Endodermal cell (in vitro differentiated cells): ENCODE data around the gene WDR38. TPM values are rescaled to one million over a fixed set of nuclear protein-coding genes. Genes with fewer than 3 reads are reported as not detected.

Experiments used
- DNase-seq: peaks from one replicate; pipeline ENCODE4 v3.0.0-alpha.2; 2017
- H3K27ac ChIP-seq: 2 replicates; pipeline ENCODE4 v1.5.1; 2013; ENCODE audit warnings: mild to moderate bottlenecking, low read depth, low read length, moderate library complexity
- H3K27me3 ChIP-seq: 2 replicates; pipeline ENCODE4 v1.6.1; 2013; ENCODE audit warnings: mild to moderate bottlenecking, low read length, moderate library complexity; ENCODE audit not compliant: insufficient read depth, control insufficient read depth, poor library complexity, severe bottlenecking
- H3K36me3 ChIP-seq: 2 replicates; pipeline ENCODE4 v1.7.0; 2013; ENCODE audit warnings: mild to moderate bottlenecking, low read length, moderate library complexity; ENCODE audit not compliant: control insufficient read depth, insufficient read depth
- H3K4me1 ChIP-seq: one replicate; pipeline ENCODE4 v1.7.0; 2013; ENCODE audit warnings: low read length; ENCODE audit not compliant: control insufficient read depth, insufficient read depth
- H3K4me3 ChIP-seq: 2 replicates; pipeline ENCODE4 v1.5.1; 2013; ENCODE audit warnings: mild to moderate bottlenecking, low read length, moderate library complexity
- H3K9ac ChIP-seq: 2 replicates; pipeline ENCODE4 v1.6.1; 2013; ENCODE audit warnings: mild to moderate bottlenecking, low read length, moderate library complexity; ENCODE audit not compliant: poor library complexity, severe bottlenecking; ENCODE audit errors: extremely low read depth
- H3K9me3 ChIP-seq: 2 replicates; pipeline ENCODE4 v1.6.1; 2013; ENCODE audit warnings: mild to moderate bottlenecking, low read length, moderate library complexity; ENCODE audit not compliant: control insufficient read depth
- H3K27ac Mint-ChIP-seq: 2 replicates; pipeline ENCODE4 v1.8.0; 2020; ENCODE audit warnings: mixed read lengths
- H3K27me3 Mint-ChIP-seq: 2 replicates; pipeline ENCODE4 v1.8.0; 2021; ENCODE audit warnings: mild to moderate bottlenecking, mixed read lengths; ENCODE audit not compliant: insufficient read depth
- H3K36me3 Mint-ChIP-seq: 2 replicates; pipeline ENCODE4 v1.8.0; 2020; ENCODE audit warnings: low read depth, mixed read lengths
- H3K4me1 Mint-ChIP-seq: 2 replicates; pipeline ENCODE4 v1.8.0; 2020; ENCODE audit warnings: mixed read lengths
- H3K4me3 Mint-ChIP-seq: 2 replicates; pipeline ENCODE4 v1.8.0; 2020; ENCODE audit warnings: mild to moderate bottlenecking, moderate library complexity, mixed read lengths
- H3K9me3 Mint-ChIP-seq: 2 replicates; pipeline ENCODE4 v1.8.0; 2020; ENCODE audit warnings: mild to moderate bottlenecking, mixed read lengths
- WGBS, 2 experiments: methylation state at CpG; one replicate each; pipeline versions ENCODE4 v1.1.5 to v1.1.7; 2013; ENCODE audit warnings: missing lambda C conversion rate in 2 of 2, mixed read lengths in 1 of 2; ENCODE audit not compliant: insufficient coverage in 1 of 2, insufficient read length in 1 of 2; 5-methylcytosine and 5-hydroxymethylcytosine counted together
- total RNA-seq, 2 donors: library from RNA; stranded (reverse); fragmentation: NEBNext Ultra II Directional in 1 of 2; extraction: Animal tissue kit (Norgen Biotek cat#: 25700) in 1 of 2; gene quantifications; 2 replicates in 1 of 2; 3 replicates in 1 of 2; pipeline ENCODE4 v1.2.1, GENCODE V29; 2021
- TF ChIP-seq, protein P1 (sequence below): fragments of 200-600 bp; sonication (generic); conservative IDR thresholded peaks from 2 replicates; pipeline ENCODE4 v1.5.0; 2021; ENCODE audit warnings: antibody characterized with exemption, mild to moderate bottlenecking

The WDR38 gene
- total RNA-seq, 2 donors from 2014 or later = not detected

DNA sequence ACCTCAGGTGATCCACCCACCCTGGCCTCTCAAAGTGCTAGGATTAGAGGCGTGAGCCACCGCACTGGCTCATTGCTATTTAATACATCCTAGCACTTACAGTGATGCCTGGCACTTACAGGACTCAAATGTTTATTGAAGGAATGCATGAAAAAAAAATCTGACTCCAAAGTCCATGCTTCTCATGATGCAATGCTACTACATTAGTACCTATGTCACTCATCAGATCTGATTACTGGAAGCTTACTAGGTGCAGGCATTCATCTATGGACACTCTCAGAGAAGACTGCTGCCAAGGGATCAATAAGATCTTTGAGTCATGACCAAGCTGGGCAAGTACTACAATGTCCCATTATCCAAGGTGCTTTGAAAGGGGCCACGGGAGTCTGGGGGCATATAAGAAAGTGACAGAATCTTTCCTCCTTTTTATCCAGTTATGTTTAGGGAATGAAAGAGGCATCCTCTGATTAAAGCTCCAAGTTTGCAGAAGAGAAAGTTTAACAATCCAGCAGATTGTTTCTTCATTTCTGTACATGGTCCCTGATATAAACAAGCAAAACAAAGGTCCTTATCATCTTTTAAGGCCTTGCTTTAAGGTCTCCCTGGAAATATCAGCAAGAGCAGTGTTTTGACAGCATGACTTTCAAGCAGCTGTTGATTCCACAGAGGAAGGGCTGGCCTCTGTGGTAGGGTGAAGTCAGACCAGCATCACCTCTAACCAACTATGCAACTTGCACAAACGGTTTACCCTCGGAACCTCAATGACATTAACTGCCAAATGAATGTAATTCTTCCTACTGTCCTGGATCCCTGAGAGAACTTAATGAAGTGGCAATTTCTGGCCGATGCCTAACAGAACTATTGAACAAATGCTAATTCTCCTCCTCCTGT lies 44.6 kb downstream of the WDR38 start:
- Histone ChIP-seq H3K27me3 (no peaks in the 10 kb centered on the region), H3K27ac (no peak overlapping the region), H3K9me3 (no peaks in the 10 kb centered on the region), H3K9ac (no peak overlapping the region), H3K4me3 (no peak overlapping the region), H3K36me3 (peaks cover 9% of the 10 kb centered on the region), H3K4me1 (no peaks in the 10 kb centered on the region)
- H3K9me3 Mint-ChIP-seq = no peaks in the 10 kb centered on the region
- no peak overlapping the region for H3K4me3 Mint-ChIP-seq
- TF ChIP-seq, protein P1, sequence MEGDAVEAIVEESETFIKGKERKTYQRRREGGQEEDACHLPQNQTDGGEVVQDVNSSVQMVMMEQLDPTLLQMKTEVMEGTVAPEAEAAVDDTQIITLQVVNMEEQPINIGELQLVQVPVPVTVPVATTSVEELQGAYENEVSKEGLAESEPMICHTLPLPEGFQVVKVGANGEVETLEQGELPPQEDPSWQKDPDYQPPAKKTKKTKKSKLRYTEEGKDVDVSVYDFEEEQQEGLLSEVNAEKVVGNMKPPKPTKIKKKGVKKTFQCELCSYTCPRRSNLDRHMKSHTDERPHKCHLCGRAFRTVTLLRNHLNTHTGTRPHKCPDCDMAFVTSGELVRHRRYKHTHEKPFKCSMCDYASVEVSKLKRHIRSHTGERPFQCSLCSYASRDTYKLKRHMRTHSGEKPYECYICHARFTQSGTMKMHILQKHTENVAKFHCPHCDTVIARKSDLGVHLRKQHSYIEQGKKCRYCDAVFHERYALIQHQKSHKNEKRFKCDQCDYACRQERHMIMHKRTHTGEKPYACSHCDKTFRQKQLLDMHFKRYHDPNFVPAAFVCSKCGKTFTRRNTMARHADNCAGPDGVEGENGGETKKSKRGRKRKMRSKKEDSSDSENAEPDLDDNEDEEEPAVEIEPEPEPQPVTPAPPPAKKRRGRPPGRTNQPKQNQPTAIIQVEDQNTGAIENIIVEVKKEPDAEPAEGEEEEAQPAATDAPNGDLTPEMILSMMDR = no peak
- H3K27ac Mint-ChIP-seq = no peak overlapping the region
- H3K27me3 Mint-ChIP-seq = no peaks in the 10 kb centered on the region
- H3K36me3 Mint-ChIP-seq = peaks cover 31% of the 10 kb centered on the region
- DNase-seq = no peak
- WGBS, 2 experiments = 90 to 94% methylated on average over 6 of the region's 6 CpGs
- H3K4me1 Mint-ChIP-seq = no peaks in the 10 kb centered on the region

DNA sequence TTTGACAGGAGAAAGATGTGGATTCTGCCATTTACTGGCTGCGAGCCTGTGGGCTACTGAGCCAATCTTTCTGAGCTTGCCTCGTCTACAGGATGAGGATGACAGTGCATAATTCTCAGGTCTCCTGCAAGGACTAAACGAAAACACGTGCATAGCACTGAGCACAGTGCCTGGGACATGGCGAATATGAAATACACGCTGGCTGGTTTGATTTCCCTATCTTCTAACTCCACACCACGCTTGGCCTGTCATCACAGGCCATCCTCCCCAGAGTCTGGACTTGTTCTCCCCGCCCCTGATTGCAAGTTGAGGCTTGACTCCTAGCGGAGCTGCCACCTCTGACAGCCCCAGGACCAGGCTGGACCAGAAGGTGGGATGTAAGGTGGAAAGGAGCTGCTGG lies 46.6 kb downstream of the WDR38 start:
- Histone ChIP-seq H3K9me3 (no peaks in the 10 kb centered on the region), H3K27ac (no peak overlapping the region), H3K36me3 (peaks cover 5% of the 10 kb centered on the region), H3K9ac (no peak overlapping the region), H3K27me3 (no peaks in the 10 kb centered on the region), H3K4me1 (no peaks in the 10 kb centered on the region), H3K4me3 (no peak overlapping the region)
- TF ChIP-seq, protein P1 = no peak
- Mint-ChIP-seq H3K9me3 (no peaks in the 10 kb centered on the region), H3K4me3 (no peak overlapping the region), H3K27me3 (no peaks in the 10 kb centered on the region), H3K4me1 (no peaks in the 10 kb centered on the region), H3K27ac (peak overlapping the region; percentile 33), H3K36me3 (peaks cover 36% of the 10 kb centered on the region)
- WGBS, 2 experiments = 94 to 97% methylated on average over 7 to 9 of the region's 9 CpGs
- DNase-seq = no peak

DNA sequence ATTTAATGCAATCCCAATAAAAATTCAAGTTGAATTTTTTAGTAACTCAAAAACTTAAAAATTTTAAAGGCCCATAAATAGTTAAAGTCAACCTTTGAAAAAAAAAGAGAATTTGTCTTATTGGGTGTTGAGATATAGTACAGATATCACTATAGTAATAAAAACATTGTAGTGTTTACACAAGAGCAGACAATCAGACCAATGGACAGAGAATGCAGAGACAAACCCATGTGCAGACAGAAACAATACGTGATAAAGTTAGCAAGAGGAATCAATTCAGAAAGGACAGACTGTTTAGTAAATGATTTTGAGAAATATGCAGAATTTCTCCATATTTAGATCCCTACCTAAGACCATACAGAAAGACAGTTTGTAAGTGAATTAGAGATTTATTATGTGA lies 53.7 kb downstream of the WDR38 start:
- TF ChIP-seq, protein P1 = no peak
- Histone ChIP-seq H3K27ac (no peak overlapping the region), H3K9ac (no peak overlapping the region), H3K4me1 (no peaks in the 10 kb centered on the region), H3K27me3 (no peaks in the 10 kb centered on the region), H3K36me3 (no peaks in the 10 kb centered on the region), H3K4me3 (no peak overlapping the region), H3K9me3 (no peaks in the 10 kb centered on the region)
- WGBS, 2 experiments = 89 to 100% methylated on average over 1 of the region's 1 CpG
- no peak overlapping the region for H3K27ac Mint-ChIP-seq
- peaks cover 38% of the 10 kb centered on the region for H3K36me3 Mint-ChIP-seq
- no peak overlapping the region for H3K4me3 Mint-ChIP-seq
- no peaks in the 10 kb centered on the region for H3K27me3 Mint-ChIP-seq
- no peak for DNase-seq
- no peaks in the 10 kb centered on the region for H3K9me3 Mint-ChIP-seq
- no peaks in the 10 kb centered on the region for H3K4me1 Mint-ChIP-seq

Other genes starting within 250 kb of the WDR38 start
- 100 to 1,000 TPM; 168 to 206 TPM for gene NR6A1, start 82.1 kb upstream of the WDR38 start, total RNA-seq
- 10 to 100 TPM; 28.1 to 31.2 TPM for gene OLFML2A, start 76.3 kb upstream of the WDR38 start, total RNA-seq
- gene RPL35, start 8.5 kb downstream of the WDR38 start, total RNA-seq = 1,000 to 10,000 TPM; 1,507 to 1,578 TPM
- 10 to 100 TPM; 50.9 to 51.4 TPM for gene ARPC5L, start 8.7 kb downstream of the WDR38 start, total RNA-seq
- gene GOLGA1, start 87.6 kb downstream of the WDR38 start, total RNA-seq = 10 to 100 TPM in 1 of 2 donors, 1 to 10 TPM in 1; 8.8 to 13.2 TPM